BLaER1 (cell line): Measurements from ENCODE around the gene PHLDB3.

Experiments used
- H3K27ac ChIP-seq: shearing (Covaris generic); formaldehyde crosslinking; 2 replicates; pipeline ENCODE4 v1.8.1; 2022
- H3K27me3 ChIP-seq: shearing (Covaris generic); formaldehyde crosslinking; 2 replicates; pipeline ENCODE4 v1.8.1; 2022
- H3K36me3 ChIP-seq: shearing (Covaris generic); formaldehyde crosslinking; 2 replicates; pipeline ENCODE4 v1.8.1; 2022
- H3K4me1 ChIP-seq: shearing (Covaris generic); formaldehyde crosslinking; 2 replicates; pipeline ENCODE4 v1.8.1; 2022
- H3K4me2 ChIP-seq: shearing (Covaris generic); formaldehyde crosslinking; 2 replicates; pipeline ENCODE4 v1.8.1; 2022
- H3K4me3 ChIP-seq: shearing (Covaris generic); formaldehyde crosslinking; 2 replicates; pipeline ENCODE4 v1.8.1; 2022
- H3K9ac ChIP-seq: shearing (Covaris generic); formaldehyde crosslinking; 2 replicates; pipeline ENCODE4 v1.8.1; 2022
- H3K9me3 ChIP-seq: shearing (Covaris generic); formaldehyde crosslinking; 2 replicates; pipeline ENCODE4 v1.8.1; 2022
- H4K20me1 ChIP-seq: shearing (Covaris generic); formaldehyde crosslinking; 2 replicates; pipeline ENCODE4 v1.8.1; 2022
- Cebpa-rat ChIP-seq: shearing (Covaris generic); IDR thresholded peaks from 2 replicates; pipeline ENCODE4 v1.8.1; 2022

PHLDB3 gene

GRCh38 chr19:43463381-43464133, 41.0 kb downstream of the PHLDB3 start:
- no peak for TF ChIP-seq Cebpa-rat
- H3K36me3 ChIP-seq: no peaks in the 10 kb centered on the region
- H3K27me3 ChIP-seq: no peaks in the 10 kb centered on the region
- H3K4me1 ChIP-seq: peaks cover 24% of the 10 kb centered on the region
- no peaks in the 10 kb centered on the region for H4K20me1 ChIP-seq
- H3K4me3 ChIP-seq: peak overlapping the region; percentile 75
- H3K27ac ChIP-seq: no peak overlapping the region
- H3K4me2 ChIP-seq: peak overlapping the region; percentile 75
- H3K9me3 ChIP-seq: no peaks in the 10 kb centered on the region
- H3K9ac ChIP-seq: peak overlapping the region; percentile 69

GRCh38 chr19:43462785-43463380, 41.7 kb downstream of the PHLDB3 start:
- Histone ChIP-seq H3K27ac (no peak overlapping the region), H3K27me3 (no peaks in the 10 kb centered on the region), H3K4me2 (peak overlapping the region; percentile 75), H3K9ac (no peak overlapping the region), H4K20me1 (no peaks in the 10 kb centered on the region), H3K4me3 (peak overlapping the region; percentile 75), H3K4me1 (peaks cover 20% of the 10 kb centered on the region), H3K36me3 (no peaks in the 10 kb centered on the region), H3K9me3 (no peaks in the 10 kb centered on the region)
- TF ChIP-seq Cebpa-rat: no peak

GRCh38 chr19:43462383-43462782, 42.2 kb downstream of the PHLDB3 start:
- peak overlapping the region; percentile 75 for H3K4me2 ChIP-seq
- no peaks in the 10 kb centered on the region for H3K9me3 ChIP-seq
- no peak overlapping the region for H3K27ac ChIP-seq
- H3K27me3 ChIP-seq: no peaks in the 10 kb centered on the region
- H3K9ac ChIP-seq: no peak overlapping the region
- H3K4me3 ChIP-seq: no peak overlapping the region
- no peaks in the 10 kb centered on the region for H3K36me3 ChIP-seq
- H4K20me1 ChIP-seq: no peaks in the 10 kb centered on the region
- peaks cover 20% of the 10 kb centered on the region for H3K4me1 ChIP-seq
- no peak for TF ChIP-seq Cebpa-rat

GRCh38 chr19:43461303-43461702, 43.2 kb downstream of the PHLDB3 start:
- no peak overlapping the region for H3K4me3 ChIP-seq
- H4K20me1 ChIP-seq: no peaks in the 10 kb centered on the region
- H3K4me1 ChIP-seq: peaks cover 20% of the 10 kb centered on the region
- H3K27ac ChIP-seq: no peak overlapping the region
- no peak for TF ChIP-seq Cebpa-rat
- H3K27me3 ChIP-seq: no peaks in the 10 kb centered on the region
- H3K9me3 ChIP-seq: no peaks in the 10 kb centered on the region
- no peaks in the 10 kb centered on the region for H3K36me3 ChIP-seq
- H3K4me2 ChIP-seq: no peak overlapping the region
- H3K9ac ChIP-seq: no peak overlapping the region

- peaks cover 27% of the 10 kb centered on the region for H3K4me1 ChIP-seq
- no peaks in the 10 kb centered on the region for H3K36me3 ChIP-seq
- H4K20me1 ChIP-seq: no peaks in the 10 kb centered on the region
- H3K4me2 ChIP-seq: no peak overlapping the region
- no peaks in the 10 kb centered on the region for H3K9me3 ChIP-seq
- H3K9ac ChIP-seq: no peak overlapping the region
- H3K27ac ChIP-seq: no peak overlapping the region
- no peak overlapping the region for H3K4me3 ChIP-seq
- H3K27me3 ChIP-seq: no peaks in the 10 kb centered on the region
- TF ChIP-seq Cebpa-rat: no peak
These were observed 44.1 kb downstream of the PHLDB3 start for GRCh38 chr19:43460362-43461016.

- H4K20me1 ChIP-seq: no peaks in the 10 kb centered on the region
- no peak overlapping the region for H3K4me3 ChIP-seq
- peaks cover 17% of the 10 kb centered on the region for H3K4me1 ChIP-seq
- H3K9ac ChIP-seq: no peak overlapping the region
- TF ChIP-seq Cebpa-rat: no peak
- H3K9me3 ChIP-seq: no peaks in the 10 kb centered on the region
- no peaks in the 10 kb centered on the region for H3K36me3 ChIP-seq
- H3K27ac ChIP-seq: no peak overlapping the region
- H3K4me2 ChIP-seq: no peak overlapping the region
- H3K27me3 ChIP-seq: no peaks in the 10 kb centered on the region
These were observed 46.7 kb downstream of the PHLDB3 start for GRCh38 chr19:43457809-43458208.

- Histone ChIP-seq H3K4me2 (peak overlapping the region; percentile 41; the same call in 1 of the 2 replicates), H3K27ac (no peak overlapping the region), H3K36me3 (no peaks in the 10 kb centered on the region), H3K9ac (peak overlapping the region; percentile 43; the same call in 1 of the 2 replicates), H4K20me1 (no peaks in the 10 kb centered on the region), H3K27me3 (no peaks in the 10 kb centered on the region), H3K9me3 (no peaks in the 10 kb centered on the region), H3K4me1 (peaks cover 13% of the 10 kb centered on the region), H3K4me3 (no peak overlapping the region)
- no peak for TF ChIP-seq Cebpa-rat
These were observed 49.0 kb downstream of the PHLDB3 start for GRCh38 chr19:43455321-43456113.

GRCh38 chr19:43454031-43454430, 50.5 kb downstream of the PHLDB3 start:
- Histone ChIP-seq H3K4me1 (peaks cover 16% of the 10 kb centered on the region), H3K27ac (no peak overlapping the region), H3K4me2 (no peak overlapping the region), H3K4me3 (no peak overlapping the region), H3K9ac (no peak overlapping the region), H3K27me3 (no peaks in the 10 kb centered on the region), H3K36me3 (no peaks in the 10 kb centered on the region), H4K20me1 (no peaks in the 10 kb centered on the region), H3K9me3 (no peaks in the 10 kb centered on the region)
- no peak for TF ChIP-seq Cebpa-rat

GRCh38 chr19:43452582-43452981, 52.0 kb downstream of the PHLDB3 start:
- Histone ChIP-seq H3K4me3 (no peak overlapping the region), H3K27ac (no peak overlapping the region), H3K4me1 (peaks cover 16% of the 10 kb centered on the region), H3K4me2 (no peak overlapping the region), H3K36me3 (no peaks in the 10 kb centered on the region), H4K20me1 (no peaks in the 10 kb centered on the region), H3K27me3 (no peaks in the 10 kb centered on the region), H3K9ac (no peak overlapping the region), H3K9me3 (no peaks in the 10 kb centered on the region)
- no peak for TF ChIP-seq Cebpa-rat
